Loucy (cell line): Measurements from ENCODE around the gene SECISBP2.

Experiments used
- H2AFZ ChIP-seq: fragments of 200-600 bp; sonication (generic); 2 replicates; pipeline ENCODE4 v1.6.0; 2016; ENCODE audit warnings: antibody characterized with exemption, mild to moderate bottlenecking, low read length, moderate library complexity
- H3F3A ChIP-seq: fragments of 200-600 bp; 2 replicates; pipeline ENCODE4 v1.6.0; 2016; ENCODE audit warnings: antibody characterized with exemption, low read depth, mild to moderate bottlenecking
- H3K27me3 ChIP-seq: fragments of 200-600 bp; sonication (generic); 2 replicates; pipeline ENCODE4 v1.6.1; 2014; ENCODE audit warnings: low read length, mild to moderate bottlenecking; ENCODE audit not compliant: insufficient read depth, poor library complexity, severe bottlenecking
- H3K36me3 ChIP-seq: fragments of 200-600 bp; sonication (generic); 2 replicates; pipeline ENCODE4 v1.6.1; 2016; ENCODE audit warnings: low read length; ENCODE audit not compliant: insufficient read depth
- H3K4me1 ChIP-seq: fragments of 200-600 bp; sonication (generic); 2 replicates; pipeline ENCODE4 v1.5.1; 2014; ENCODE audit warnings: low read length, mild to moderate bottlenecking; ENCODE audit not compliant: insufficient read depth, poor library complexity, severe bottlenecking
- H3K4me2 ChIP-seq: fragments of 200-600 bp; sonication (generic); 2 replicates; pipeline ENCODE4 v1.6.0; 2014; ENCODE audit warnings: antibody characterized with exemption, low read length, low read depth, mild to moderate bottlenecking; ENCODE audit not compliant: poor library complexity, severe bottlenecking
- H3K4me3 ChIP-seq: fragments of 200-600 bp; sonication (generic); 2 replicates; pipeline ENCODE4 v1.5.1; 2014; ENCODE audit warnings: low read length, mild to moderate bottlenecking, mixed read lengths; ENCODE audit not compliant: poor library complexity, severe bottlenecking
- H3K79me2 ChIP-seq: fragments of 200-600 bp; sonication (generic); 2 replicates; pipeline ENCODE4 v1.6.1; 2014; ENCODE audit warnings: low read length; ENCODE audit not compliant: insufficient read depth
- H3K9ac ChIP-seq: fragments of 200-600 bp; sonication (generic); 2 replicates; pipeline ENCODE4 v1.6.0; 2014; ENCODE audit warnings: mild to moderate bottlenecking, low read depth, low read length, moderate library complexity; ENCODE audit not compliant: poor library complexity, severe bottlenecking
- H3K9me2 ChIP-seq: fragments of 200-600 bp; sonication (generic); replicated peaks from 2 replicates; pipeline ENCODE4 v1.6.1; 2016; ENCODE audit warnings: low read depth, low read length, mixed read lengths
- H3K9me3 ChIP-seq: fragments of 200-600 bp; sonication (generic); 2 replicates; pipeline ENCODE4 v1.6.1; 2014; ENCODE audit warnings: mild to moderate bottlenecking, antibody characterized with exemption, low read length, low read depth; ENCODE audit not compliant: insufficient read depth
- H4K20me1 ChIP-seq: fragments of 200-600 bp; sonication (generic); 2 replicates; pipeline ENCODE4 v1.6.0; 2014; ENCODE audit warnings: antibody characterized with exemption, low read length, mild to moderate bottlenecking; ENCODE audit not compliant: insufficient read depth, poor library complexity, severe bottlenecking
- EZH2phosphoT487 ChIP-seq: fragments of 200-600 bp; IDR thresholded peaks from 2 replicates; pipeline ENCODE4 v1.6.1; 2018; ENCODE audit warnings: antibody characterized with exemption, mild to moderate bottlenecking, moderate library complexity, borderline replicate concordance
- TF ChIP-seq, protein P1 (sequence below): fragments of 200-600 bp; sonication (generic); conservative IDR thresholded peaks from 2 replicates; pipeline ENCODE4 v1.5.1; 2014; ENCODE audit warnings: mild to moderate bottlenecking, antibody characterized with exemption, low read length

SECISBP2 gene

DNA sequence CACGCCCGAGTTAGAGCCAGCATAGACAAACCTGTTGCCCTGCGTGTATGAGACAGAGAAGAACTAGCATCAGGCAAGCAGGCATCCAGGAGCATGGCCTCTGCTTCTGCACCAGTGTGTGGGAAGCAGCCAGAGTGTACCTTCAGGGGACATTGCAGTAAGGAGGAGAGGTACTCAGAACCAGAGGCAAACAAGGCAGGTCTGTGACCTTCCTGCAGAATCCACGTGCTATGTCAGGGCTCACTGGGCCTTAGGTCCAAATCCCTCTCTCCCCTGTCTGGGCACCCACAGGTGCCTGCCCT lies 63.0 kb downstream of the SECISBP2 start:
- no peak overlapping the region for H2AFZ ChIP-seq
- H3K9me3 ChIP-seq, result no peaks in the 10 kb centered on the region
- H3K27me3 ChIP-seq, result no peaks in the 10 kb centered on the region
- H3K9ac ChIP-seq, result no peak overlapping the region
- peaks cover 97% of the 10 kb centered on the region for H3K36me3 ChIP-seq
- no peaks in the 10 kb centered on the region for H3K9me2 ChIP-seq
- no peak overlapping the region for H3K4me2 ChIP-seq
- peaks cover 5% of the 10 kb centered on the region; the same call in 1 of the 2 replicates for H3F3A ChIP-seq
- H3K4me1 ChIP-seq, result peaks cover 4% of the 10 kb centered on the region
- H3K79me2 ChIP-seq, result no peaks in the 10 kb centered on the region
- TF ChIP-seq EZH2phosphoT487, result no peak
- TF ChIP-seq, protein P1, sequence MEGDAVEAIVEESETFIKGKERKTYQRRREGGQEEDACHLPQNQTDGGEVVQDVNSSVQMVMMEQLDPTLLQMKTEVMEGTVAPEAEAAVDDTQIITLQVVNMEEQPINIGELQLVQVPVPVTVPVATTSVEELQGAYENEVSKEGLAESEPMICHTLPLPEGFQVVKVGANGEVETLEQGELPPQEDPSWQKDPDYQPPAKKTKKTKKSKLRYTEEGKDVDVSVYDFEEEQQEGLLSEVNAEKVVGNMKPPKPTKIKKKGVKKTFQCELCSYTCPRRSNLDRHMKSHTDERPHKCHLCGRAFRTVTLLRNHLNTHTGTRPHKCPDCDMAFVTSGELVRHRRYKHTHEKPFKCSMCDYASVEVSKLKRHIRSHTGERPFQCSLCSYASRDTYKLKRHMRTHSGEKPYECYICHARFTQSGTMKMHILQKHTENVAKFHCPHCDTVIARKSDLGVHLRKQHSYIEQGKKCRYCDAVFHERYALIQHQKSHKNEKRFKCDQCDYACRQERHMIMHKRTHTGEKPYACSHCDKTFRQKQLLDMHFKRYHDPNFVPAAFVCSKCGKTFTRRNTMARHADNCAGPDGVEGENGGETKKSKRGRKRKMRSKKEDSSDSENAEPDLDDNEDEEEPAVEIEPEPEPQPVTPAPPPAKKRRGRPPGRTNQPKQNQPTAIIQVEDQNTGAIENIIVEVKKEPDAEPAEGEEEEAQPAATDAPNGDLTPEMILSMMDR, result no peak
- no peak overlapping the region for H3K4me3 ChIP-seq
- H4K20me1 ChIP-seq, result peaks cover 2% of the 10 kb centered on the region

DNA sequence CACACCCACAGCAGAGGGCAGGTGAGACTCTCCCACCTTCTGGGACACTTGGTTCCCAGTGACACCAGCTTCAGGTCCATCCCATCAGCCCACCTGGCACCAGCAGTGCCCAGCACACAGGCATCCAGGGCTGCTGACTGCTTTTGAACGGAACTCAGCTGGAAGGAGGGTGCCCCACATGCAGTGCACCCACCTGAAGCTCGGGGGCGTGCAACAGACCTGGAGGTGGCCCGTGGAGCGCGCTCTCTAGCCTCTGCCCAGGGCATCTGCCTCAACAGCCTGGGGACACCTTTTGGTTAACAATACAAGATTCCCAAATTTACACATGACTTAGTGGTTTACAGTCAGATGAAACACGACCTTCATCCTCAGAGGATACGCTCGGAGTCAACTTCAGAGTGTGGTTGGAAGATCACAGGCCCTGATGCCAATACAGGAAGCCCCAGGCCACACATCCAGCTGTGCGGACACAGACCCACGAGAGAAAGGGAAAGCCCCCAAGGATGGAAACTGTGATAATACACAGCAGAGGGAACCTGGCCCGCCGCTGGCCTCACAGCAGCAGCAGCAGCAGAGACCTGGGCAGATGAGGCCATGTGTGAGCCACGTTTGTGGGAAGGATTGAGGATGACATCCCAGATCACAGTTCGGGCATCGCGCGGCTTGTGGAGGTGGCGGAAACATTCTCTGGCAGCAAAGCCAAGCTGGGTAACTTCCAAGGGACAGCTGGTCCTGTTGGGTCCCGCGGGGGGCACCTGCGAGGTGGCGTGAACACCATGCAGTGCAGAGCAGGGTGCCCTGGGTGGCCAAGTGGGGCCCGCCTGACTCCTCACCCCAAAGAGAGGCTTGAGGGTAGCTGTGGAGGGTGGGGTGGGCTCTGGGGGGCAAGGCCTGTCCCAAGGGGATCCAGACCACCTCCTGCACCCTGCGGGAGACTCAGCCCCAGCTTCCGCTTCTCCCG lies 64.0 kb downstream of the SECISBP2 start:
- no peak for TF ChIP-seq EZH2phosphoT487
- TF ChIP-seq, protein P1, result no peak
- H2AFZ ChIP-seq, result no peak overlapping the region
- no peaks in the 10 kb centered on the region for H4K20me1 ChIP-seq
- H3K9me2 ChIP-seq, result no peaks in the 10 kb centered on the region
- no peaks in the 10 kb centered on the region for H3K27me3 ChIP-seq
- peaks cover 97% of the 10 kb centered on the region for H3K36me3 ChIP-seq
- no peaks in the 10 kb centered on the region for H3K79me2 ChIP-seq
- H3K9ac ChIP-seq, result no peak overlapping the region
- no peaks in the 10 kb centered on the region; the same call in 1 of the 2 replicates for H3F3A ChIP-seq
- H3K4me2 ChIP-seq, result no peak overlapping the region
- no peaks in the 10 kb centered on the region for H3K9me3 ChIP-seq
- H3K4me3 ChIP-seq, result no peak overlapping the region
- no peaks in the 10 kb centered on the region for H3K4me1 ChIP-seq

DNA sequence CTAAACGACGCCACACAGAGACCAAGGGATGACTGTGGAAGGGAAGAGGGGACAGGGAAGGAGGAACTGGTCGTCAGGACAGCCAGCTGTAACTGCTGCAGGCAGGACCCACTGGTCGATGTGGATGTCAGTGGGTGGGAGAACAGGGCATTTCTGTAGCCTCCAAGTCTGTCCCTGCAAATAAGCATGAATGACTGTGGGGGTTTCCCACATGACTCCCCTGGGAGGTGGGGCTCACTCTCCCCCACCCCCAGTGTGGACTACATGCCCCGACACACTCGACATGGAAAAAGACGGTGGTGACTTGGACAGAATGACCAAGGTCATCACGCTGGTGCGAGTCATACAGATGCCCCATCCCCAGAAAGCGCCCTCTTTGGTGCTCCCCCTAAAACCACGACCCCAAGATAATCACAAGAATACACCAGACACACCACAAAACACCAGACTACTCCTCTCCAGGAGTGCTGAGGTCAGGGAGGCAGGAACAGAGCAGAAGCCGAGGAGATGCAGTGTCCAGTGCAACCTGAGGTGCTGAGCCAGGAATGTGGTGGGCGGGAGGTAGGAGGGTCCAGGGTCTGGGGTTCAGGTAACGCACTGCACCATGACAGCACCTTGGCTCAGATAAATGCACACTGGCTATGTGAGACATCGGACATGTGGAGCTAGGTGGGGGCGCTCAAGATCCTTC lies 64.9 kb downstream of the SECISBP2 start:
- no peaks in the 10 kb centered on the region for H3F3A ChIP-seq
- no peak overlapping the region for H3K9ac ChIP-seq
- H3K4me3 ChIP-seq, result no peak overlapping the region
- H3K4me1 ChIP-seq, result no peaks in the 10 kb centered on the region
- H4K20me1 ChIP-seq, result no peaks in the 10 kb centered on the region
- H3K79me2 ChIP-seq, result no peaks in the 10 kb centered on the region
- no peaks in the 10 kb centered on the region for H3K9me3 ChIP-seq
- no peak for TF ChIP-seq EZH2phosphoT487
- TF ChIP-seq, protein P1, result no peak
- H3K9me2 ChIP-seq, result no peaks in the 10 kb centered on the region
- H3K27me3 ChIP-seq, result no peaks in the 10 kb centered on the region
- H3K36me3 ChIP-seq, result peaks cover 97% of the 10 kb centered on the region
- H2AFZ ChIP-seq, result no peak overlapping the region
- no peak overlapping the region for H3K4me2 ChIP-seq
